Spleen (tissue), 11 donors: ENCODE measurements around the gene TLCD2. TPM values are rescaled to one million over a fixed set of nuclear protein-coding genes. Genes with fewer than 3 reads are reported as not detected.
A peak's percentile ranks its signal among the peaks of the same experiment; 100 is the strongest.

Experiments
- DNase-seq: peaks from one replicate; pipeline ENCODE4 v3.0.0-alpha.2; 2020
- H3K27ac ChIP-seq, 8 donors: fragments of 200-600 bp; sonication (generic) in 7 of 8; 1 replicate in 4 of 8; 2 replicates in 4 of 8; pipeline versions ENCODE4 v1.5.0 to v1.8.0; 2016 to 2021; ENCODE audit warnings: inconsistent platforms in 4 of 8, mild to moderate bottlenecking in 4 of 8, moderate library complexity in 1 of 8
- H3K27me3 ChIP-seq, 7 donors: fragments of 200-600 bp; sonication (generic) in 6 of 7; replicated peaks in 1 of 7; 1 replicate in 4 of 7; 2 replicates in 3 of 7; pipeline versions ENCODE4 v1.5.0 to v1.8.0; 2016 to 2021; ENCODE audit warnings: inconsistent platforms in 3 of 7, mild to moderate bottlenecking in 1 of 7
- H3K36me3 ChIP-seq, 6 donors: fragments of 200-600 bp; sonication (generic) in 5 of 6; 1 replicate in 4 of 6; 2 replicates in 2 of 6; pipeline versions ENCODE4 v1.5.0 to v1.8.0; 2016 to 2021; ENCODE audit warnings: inconsistent platforms in 2 of 6
- H3K4me1 ChIP-seq, 6 donors: fragments of 200-600 bp; sonication (generic) in 5 of 6; 1 replicate in 3 of 6; 2 replicates in 3 of 6; pipeline versions ENCODE4 v1.5.0 to v1.8.0; 2016 to 2021; ENCODE audit warnings: inconsistent platforms in 3 of 6
- H3K4me3 ChIP-seq, 8 donors: fragments of 200-600 bp; sonication (generic) in 7 of 8; 1 replicate in 4 of 8; 2 replicates in 4 of 8; pipeline versions ENCODE4 v1.5.0 to v1.8.0; 2016 to 2021; ENCODE audit warnings: inconsistent platforms in 4 of 8, mild to moderate bottlenecking in 4 of 8, moderate library complexity in 2 of 8
- H3K9me3 ChIP-seq, 8 donors: fragments of 200-600 bp; sonication (generic) in 7 of 8; 1 replicate in 4 of 8; 2 replicates in 4 of 8; pipeline versions ENCODE4 v1.5.0 to v1.8.0; 2016 to 2021; ENCODE audit warnings: inconsistent platforms in 4 of 8
- CTCF ChIP-seq, 11 experiments: fragments of 200-600 bp in 7 of 11; fragments of 450-650 bp in 4 of 11; sonication (generic) in 4 of 11; IDR thresholded peaks in 8 of 11; conservative IDR thresholded peaks in 3 of 11; 1 replicate in 7 of 11; 2 replicates in 4 of 11; pipeline versions ENCODE4 v1.4.0 to v1.8.0; 2016 to 2021; ENCODE audit warnings: antibody characterized with exemption in 11 of 11, inconsistent platforms in 4 of 11, mild to moderate bottlenecking in 1 of 11
- POLR2A ChIP-seq, 3 donors: fragments of 450-650 bp; IDR thresholded peaks; one replicate each; pipeline ENCODE4 v1.5.1; 2017; ENCODE audit warnings: antibody characterized with exemption in 3 of 3, mild to moderate bottlenecking in 1 of 3
- POLR2AphosphoS5 ChIP-seq, 3 donors: sonication (generic); formaldehyde crosslinking; IDR thresholded peaks; one replicate each; pipeline ENCODE4 v1.5.1; 2017; ENCODE audit warnings: antibody characterized with exemption in 3 of 3
- whole genome bisulfite sequencing, 5 donors: extraction: QIAGEN DNeasy Blood & Tissue Kit in 3 of 5; methylation state at CpG; one replicate each; pipeline versions ENCODE4 v1.1.5 to v1.1.7; 2013 to 2018; 5-methylcytosine and 5-hydroxymethylcytosine counted together
- intact Hi-C: fragments of 100-400 bp; cut with DNase I; formaldehyde crosslinking; loops from one replicate; pipeline ENCODE4 v1.15.0; 2023; ENCODE audit warnings: low total_unique reads
- polyA plus RNA-seq, 3 donors: library from polyadenylated mRNA; stranded (reverse); fragments of 200-250 nt; gene quantifications; one replicate each; pipeline ENCODE4 v1.2.1, GENCODE V29; 2013
- total RNA-seq, 7 donors: library from RNA; depleted of rRNA in 3 of 7; stranded (reverse); fragments of >200 nt in 3 of 7; fragmentation: NEBNext Ultra II Directional in 4 of 7; extraction: Animal tissue kit (Norgen Biotek cat#: 25700) in 4 of 7; gene quantifications; one replicate each; pipeline versions ENCODE4 v1.1.0 to v1.2.1, GENCODE V29; 2016 to 2021
- donor health status: healthy with polysubstance abuse.
- donor health status: DM: no; HTN: no; CAD: no; lungs with moderate emphysema.
- donor health status: DM: no; HTN: no; CAD: no.
- donor health status: Bipolar disorder and iron deficiency.
- donor health status: healthy.
- donor health status: DM: no; HTN: no; CAD: no.
- donor health status: DM: yes; HTN: yes; CAD: no.

TLCD2 gene
- total and polyA plus RNA-seq, 10 donors: 0.26 to 5.4 (median 2.0) TPM

- DNase-seq: no peak
Observed at GRCh38 chr17:1735418-1735817, 25.2 kb upstream of the TLCD2 start.

GRCh38 chr17:1733759-1734158 is 23.6 kb upstream of the TLCD2 start:
- TF ChIP-seq POLR2AphosphoS5 (IDR thresholded peaks at IDR 0.05): peak; percentile 13 to 76 (median 63)
- TF ChIP-seq CTCF (IDR thresholded peaks at IDR 0.05 in 8 of 11, conservative IDR thresholded peaks at IDR 0.05 in 3 of 11): no peak
- no peak for TF ChIP-seq POLR2A (IDR thresholded peaks at IDR 0.05)
- peak; percentile 81 for DNase-seq
- Histone ChIP-seq H3K27ac (peak overlapping the region in 4 of 8 donors; percentile 35 to 77 (median 66)), H3K4me1 (peaks cover 14 to 97% (median 76%) of the 10 kb centered on the region in 6 donors), H3K4me3 (no peak overlapping the region), H3K27me3 (no peaks in the 10 kb centered on the region), H3K36me3 (peaks cover 2 to 99% (median 44%) of the 10 kb centered on the region in 6 donors), H3K9me3 (no peaks in the 10 kb centered on the region)
- 90 to 95% (median 94%) methylated on average over 24 to 38 of the region's 38 CpGs for WGBS, 5 donors
- intact Hi-C loops: no loop called here

More at GRCh38 chr17:1735418-1735817, 25.2 kb upstream of the TLCD2 start:
- Histone ChIP-seq H3K27ac (peak overlapping the region in 6 of 8 donors; percentile 56 to 80 (median 71)), H3K4me3 (no peak overlapping the region), H3K9me3 (no peaks in the 10 kb centered on the region), H3K36me3 (peaks cover 2 to 82% (median 37%) of the 10 kb centered on the region in 6 donors), H3K27me3 (no peaks in the 10 kb centered on the region), H3K4me1 (peaks cover 14 to 81% (median 61%) of the 10 kb centered on the region in 6 donors)
- TF ChIP-seq POLR2A (IDR thresholded peaks at IDR 0.05) (no peak), POLR2AphosphoS5 (IDR thresholded peaks at IDR 0.05) (no peak), CTCF (IDR thresholded peaks at IDR 0.05 in 8 of 11, conservative IDR thresholded peaks at IDR 0.05 in 3 of 11) (no peak)
- intact Hi-C loops: no loop called here
- 94 to 100% (median 97%) methylated on average over 5 to 10 of the region's 10 CpGs for WGBS, 5 donors

- Histone ChIP-seq H3K4me3 (no peak overlapping the region), H3K36me3 (peaks cover 2 to 100% (median 48%) of the 10 kb centered on the region in 6 donors), H3K27ac (peak overlapping the region in 5 of 8 donors; percentile 20 to 77 (median 55)), H3K27me3 (no peaks in the 10 kb centered on the region), H3K9me3 (no peaks in the 10 kb centered on the region), H3K4me1 (peaks cover 12 to 99% (median 81%) of the 10 kb centered on the region in 6 donors)
- TF ChIP-seq POLR2AphosphoS5 (IDR thresholded peaks at IDR 0.05) (peak in 1 of 3 donors; percentile 65), POLR2A (IDR thresholded peaks at IDR 0.05) (no peak), CTCF (IDR thresholded peaks at IDR 0.05 in 8 of 11, conservative IDR thresholded peaks at IDR 0.05 in 3 of 11) (no peak)
- DNase-seq: no peak
- WGBS, 5 donors: 49 to 68% (median 64%) methylated on average over 11 of the region's 11 CpGs
- intact Hi-C loops: no loop called here
Observed at GRCh38 chr17:1732833-1733321, 22.7 kb upstream of the TLCD2 start.

GRCh38 chr17:1732241-1732832 is 22.2 kb upstream of the TLCD2 start:
- Histone ChIP-seq H3K4me1 (peaks cover 12 to 99% (median 81%) of the 10 kb centered on the region in 6 donors), H3K27ac (peak overlapping the region in 5 of 8 donors; percentile 20 to 77 (median 55)), H3K27me3 (no peaks in the 10 kb centered on the region), H3K9me3 (no peaks in the 10 kb centered on the region), H3K4me3 (no peak overlapping the region), H3K36me3 (peaks cover 2 to 100% (median 50%) of the 10 kb centered on the region in 6 donors)
- 87 to 95% (median 91%) methylated on average over 11 to 22 of the region's 22 CpGs for WGBS, 5 donors
- TF ChIP-seq POLR2A (IDR thresholded peaks at IDR 0.05) (no peak), POLR2AphosphoS5 (IDR thresholded peaks at IDR 0.05) (peak in 1 of 3 donors; percentile 34)
- DNase-seq: no peak
- intact Hi-C loops: no loop called here
